Endodermal cell (in vitro differentiated cells): ENCODE data around the gene OAT. TPM values are rescaled to one million over a fixed set of nuclear protein-coding genes. Genes with fewer than 3 reads are reported as not detected.

Experiments used
- DNase-seq: peaks from one replicate; pipeline ENCODE4 v3.0.0-alpha.2; 2017
- H3K27ac ChIP-seq: 2 replicates; pipeline ENCODE4 v1.5.1; 2013; ENCODE audit warnings: mild to moderate bottlenecking, low read depth, low read length, moderate library complexity
- H3K27me3 ChIP-seq: 2 replicates; pipeline ENCODE4 v1.6.1; 2013; ENCODE audit warnings: mild to moderate bottlenecking, low read length, moderate library complexity; ENCODE audit not compliant: insufficient read depth, control insufficient read depth, poor library complexity, severe bottlenecking
- H3K36me3 ChIP-seq: 2 replicates; pipeline ENCODE4 v1.7.0; 2013; ENCODE audit warnings: mild to moderate bottlenecking, low read length, moderate library complexity; ENCODE audit not compliant: control insufficient read depth, insufficient read depth
- H3K4me1 ChIP-seq: one replicate; pipeline ENCODE4 v1.7.0; 2013; ENCODE audit warnings: low read length; ENCODE audit not compliant: control insufficient read depth, insufficient read depth
- H3K4me3 ChIP-seq: 2 replicates; pipeline ENCODE4 v1.5.1; 2013; ENCODE audit warnings: mild to moderate bottlenecking, low read length, moderate library complexity
- H3K9ac ChIP-seq: 2 replicates; pipeline ENCODE4 v1.6.1; 2013; ENCODE audit warnings: mild to moderate bottlenecking, low read length, moderate library complexity; ENCODE audit not compliant: poor library complexity, severe bottlenecking; ENCODE audit errors: extremely low read depth
- H3K9me3 ChIP-seq: 2 replicates; pipeline ENCODE4 v1.6.1; 2013; ENCODE audit warnings: mild to moderate bottlenecking, low read length, moderate library complexity; ENCODE audit not compliant: control insufficient read depth
- H3K27ac Mint-ChIP-seq: 2 replicates; pipeline ENCODE4 v1.8.0; 2020; ENCODE audit warnings: mixed read lengths
- H3K27me3 Mint-ChIP-seq: 2 replicates; pipeline ENCODE4 v1.8.0; 2021; ENCODE audit warnings: mild to moderate bottlenecking, mixed read lengths; ENCODE audit not compliant: insufficient read depth
- H3K36me3 Mint-ChIP-seq: 2 replicates; pipeline ENCODE4 v1.8.0; 2020; ENCODE audit warnings: low read depth, mixed read lengths
- H3K4me1 Mint-ChIP-seq: 2 replicates; pipeline ENCODE4 v1.8.0; 2020; ENCODE audit warnings: mixed read lengths
- H3K4me3 Mint-ChIP-seq: 2 replicates; pipeline ENCODE4 v1.8.0; 2020; ENCODE audit warnings: mild to moderate bottlenecking, moderate library complexity, mixed read lengths
- H3K9me3 Mint-ChIP-seq: 2 replicates; pipeline ENCODE4 v1.8.0; 2020; ENCODE audit warnings: mild to moderate bottlenecking, mixed read lengths
- WGBS, 2 experiments: methylation state at CpG; one replicate each; pipeline versions ENCODE4 v1.1.5 to v1.1.7; 2013; ENCODE audit warnings: missing lambda C conversion rate in 2 of 2, mixed read lengths in 1 of 2; ENCODE audit not compliant: insufficient coverage in 1 of 2, insufficient read length in 1 of 2; 5-methylcytosine and 5-hydroxymethylcytosine counted together
- total RNA-seq, 2 donors: library from RNA; stranded (reverse); fragmentation: NEBNext Ultra II Directional in 1 of 2; extraction: Animal tissue kit (Norgen Biotek cat#: 25700) in 1 of 2; gene quantifications; 2 replicates in 1 of 2; 3 replicates in 1 of 2; pipeline ENCODE4 v1.2.1, GENCODE V29; 2021
- TF ChIP-seq, protein P1 (sequence below): fragments of 200-600 bp; sonication (generic); conservative IDR thresholded peaks from 2 replicates; pipeline ENCODE4 v1.5.0; 2021; ENCODE audit warnings: antibody characterized with exemption, mild to moderate bottlenecking

The OAT gene
- total RNA-seq, 2 donors from 2014 or later = 58.6 to 71.6 TPM

DNA sequence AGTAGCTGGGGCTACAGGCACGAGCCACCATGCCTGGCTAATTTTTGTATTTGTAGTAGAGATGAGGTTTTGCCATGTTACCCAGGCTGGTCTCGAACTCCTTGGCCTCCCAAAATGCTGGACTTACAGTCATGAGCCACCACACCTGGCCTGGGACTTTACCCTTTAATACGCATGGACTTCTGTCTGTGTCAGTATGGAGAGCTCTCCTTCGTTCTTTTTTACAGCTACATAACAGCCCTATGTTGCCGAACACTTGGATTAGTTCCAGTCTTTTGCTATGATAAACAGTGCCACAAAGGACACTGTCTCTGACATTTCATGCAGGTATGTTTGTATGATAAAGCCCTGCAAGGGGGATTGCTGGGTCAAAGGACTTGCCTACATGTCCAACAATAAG is 10.9 kb upstream of the OAT start:
- no peak overlapping the region for H3K27ac ChIP-seq
- no peak overlapping the region for H3K27ac Mint-ChIP-seq
- no peak for DNase-seq
- TF ChIP-seq, protein P1, sequence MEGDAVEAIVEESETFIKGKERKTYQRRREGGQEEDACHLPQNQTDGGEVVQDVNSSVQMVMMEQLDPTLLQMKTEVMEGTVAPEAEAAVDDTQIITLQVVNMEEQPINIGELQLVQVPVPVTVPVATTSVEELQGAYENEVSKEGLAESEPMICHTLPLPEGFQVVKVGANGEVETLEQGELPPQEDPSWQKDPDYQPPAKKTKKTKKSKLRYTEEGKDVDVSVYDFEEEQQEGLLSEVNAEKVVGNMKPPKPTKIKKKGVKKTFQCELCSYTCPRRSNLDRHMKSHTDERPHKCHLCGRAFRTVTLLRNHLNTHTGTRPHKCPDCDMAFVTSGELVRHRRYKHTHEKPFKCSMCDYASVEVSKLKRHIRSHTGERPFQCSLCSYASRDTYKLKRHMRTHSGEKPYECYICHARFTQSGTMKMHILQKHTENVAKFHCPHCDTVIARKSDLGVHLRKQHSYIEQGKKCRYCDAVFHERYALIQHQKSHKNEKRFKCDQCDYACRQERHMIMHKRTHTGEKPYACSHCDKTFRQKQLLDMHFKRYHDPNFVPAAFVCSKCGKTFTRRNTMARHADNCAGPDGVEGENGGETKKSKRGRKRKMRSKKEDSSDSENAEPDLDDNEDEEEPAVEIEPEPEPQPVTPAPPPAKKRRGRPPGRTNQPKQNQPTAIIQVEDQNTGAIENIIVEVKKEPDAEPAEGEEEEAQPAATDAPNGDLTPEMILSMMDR = no peak
- no peaks in the 10 kb centered on the region for H3K27me3 ChIP-seq
- H3K4me3 Mint-ChIP-seq = no peak overlapping the region
- H3K4me3 ChIP-seq = no peak overlapping the region
- no peak overlapping the region for H3K9ac ChIP-seq
- H3K4me1 Mint-ChIP-seq = no peaks in the 10 kb centered on the region
- no peaks in the 10 kb centered on the region for H3K36me3 Mint-ChIP-seq
- no peaks in the 10 kb centered on the region for H3K36me3 ChIP-seq
- H3K27me3 Mint-ChIP-seq = no peaks in the 10 kb centered on the region
- no peaks in the 10 kb centered on the region for H3K9me3 Mint-ChIP-seq
- no peaks in the 10 kb centered on the region for H3K4me1 ChIP-seq
- H3K9me3 ChIP-seq = no peaks in the 10 kb centered on the region
- WGBS, 2 experiments = 70 to 87% methylated on average over 4 to 5 of the region's 5 CpGs

DNA sequence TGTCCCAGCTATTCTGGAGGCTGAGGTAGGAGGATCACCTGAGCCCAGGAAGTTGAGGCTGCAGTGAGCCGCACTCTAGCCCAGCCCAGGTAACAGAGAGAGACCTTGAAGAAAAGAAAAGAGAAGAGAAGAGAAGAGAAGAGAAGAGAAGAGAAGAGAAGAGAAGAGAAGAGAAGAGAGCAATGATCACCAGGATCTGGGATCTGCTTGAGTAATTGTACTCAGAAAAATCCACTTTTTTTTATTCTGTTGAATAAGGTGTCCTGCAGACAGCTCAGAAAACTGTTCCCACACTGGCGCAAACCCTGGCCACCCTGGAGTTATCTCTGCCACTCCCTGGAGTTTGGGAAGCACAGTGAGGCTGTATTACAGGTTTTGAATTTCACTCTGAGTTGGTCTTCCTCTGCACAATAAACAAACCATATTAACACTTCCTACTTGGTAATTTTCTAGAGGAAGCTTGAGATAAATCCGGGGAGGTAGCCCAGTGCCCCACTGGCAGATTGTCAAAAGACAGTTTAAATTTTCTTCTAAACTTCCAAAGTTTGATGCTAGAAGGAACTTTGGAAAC is 9.6 kb upstream of the OAT start:
- TF ChIP-seq, protein P1 = no peak
- DNase-seq = no peak
- Mint-ChIP-seq H3K9me3 (no peaks in the 10 kb centered on the region), H3K4me1 (no peaks in the 10 kb centered on the region), H3K36me3 (no peaks in the 10 kb centered on the region), H3K27ac (no peak overlapping the region), H3K4me3 (no peak overlapping the region), H3K27me3 (no peaks in the 10 kb centered on the region)
- Histone ChIP-seq H3K4me1 (no peaks in the 10 kb centered on the region), H3K4me3 (no peak overlapping the region), H3K9me3 (no peaks in the 10 kb centered on the region), H3K27ac (no peak overlapping the region), H3K9ac (no peak overlapping the region), H3K27me3 (no peaks in the 10 kb centered on the region), H3K36me3 (no peaks in the 10 kb centered on the region)
- WGBS, 2 experiments = 85 to 87% methylated on average over 2 to 3 of the region's 3 CpGs

DNA sequence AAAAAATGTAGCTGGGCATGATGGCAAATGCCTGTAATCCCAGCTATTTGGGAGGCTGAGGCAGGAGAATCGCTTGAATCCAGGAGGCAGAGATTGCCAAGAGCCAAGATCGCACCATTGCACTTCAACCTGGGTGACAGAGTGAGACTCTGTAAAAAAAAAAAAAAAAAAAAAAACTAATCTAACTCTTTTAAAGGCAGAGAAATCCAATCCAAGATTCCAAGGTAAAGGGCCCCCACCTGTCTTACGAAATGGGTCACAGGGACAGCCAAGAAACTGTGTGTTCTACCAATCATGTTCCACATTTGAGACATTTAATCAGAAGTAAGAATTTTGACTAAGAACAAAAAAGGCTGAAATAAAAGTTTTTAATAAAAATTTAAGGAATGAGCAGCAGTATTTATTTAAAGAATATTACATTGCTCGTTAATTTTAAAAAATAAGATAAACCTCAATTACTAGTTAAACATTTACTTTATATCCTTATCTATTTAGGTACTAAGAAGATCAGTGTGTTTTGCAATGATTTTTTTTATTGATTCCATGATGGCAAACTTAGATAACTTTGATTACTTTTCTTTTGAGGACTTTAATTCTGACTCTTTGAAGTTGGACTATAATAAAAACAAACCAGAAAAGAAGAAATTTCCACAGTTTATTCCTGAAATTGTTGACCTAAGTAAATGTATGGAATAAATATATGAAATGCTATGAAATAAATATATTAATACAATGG is 6.7 kb upstream of the OAT start:
- TF ChIP-seq, protein P1 = no peak
- Mint-ChIP-seq H3K36me3 (no peaks in the 10 kb centered on the region), H3K4me3 (no peak overlapping the region), H3K27ac (no peak overlapping the region), H3K4me1 (no peaks in the 10 kb centered on the region), H3K27me3 (peaks cover 16% of the 10 kb centered on the region), H3K9me3 (no peaks in the 10 kb centered on the region)
- Histone ChIP-seq H3K9me3 (no peaks in the 10 kb centered on the region), H3K36me3 (no peaks in the 10 kb centered on the region), H3K4me3 (no peak overlapping the region), H3K27ac (no peak overlapping the region), H3K27me3 (no peaks in the 10 kb centered on the region), H3K9ac (no peak overlapping the region), H3K4me1 (no peaks in the 10 kb centered on the region)
- 90 to 95% methylated on average over 2 to 3 of the region's 4 CpGs for WGBS, 2 experiments
- no peak for DNase-seq
